Measurements from ENCODE around the gene GRK4. TPM values are rescaled to one million over a fixed set of nuclear protein-coding genes. Genes with fewer than 3 reads are reported as not detected.

The GRK4 gene
- total RNA-seq, 4 donors from 2014 or later = 1.0 to 9.4 (median 6.0) TPM; not detected in 1

DNA sequence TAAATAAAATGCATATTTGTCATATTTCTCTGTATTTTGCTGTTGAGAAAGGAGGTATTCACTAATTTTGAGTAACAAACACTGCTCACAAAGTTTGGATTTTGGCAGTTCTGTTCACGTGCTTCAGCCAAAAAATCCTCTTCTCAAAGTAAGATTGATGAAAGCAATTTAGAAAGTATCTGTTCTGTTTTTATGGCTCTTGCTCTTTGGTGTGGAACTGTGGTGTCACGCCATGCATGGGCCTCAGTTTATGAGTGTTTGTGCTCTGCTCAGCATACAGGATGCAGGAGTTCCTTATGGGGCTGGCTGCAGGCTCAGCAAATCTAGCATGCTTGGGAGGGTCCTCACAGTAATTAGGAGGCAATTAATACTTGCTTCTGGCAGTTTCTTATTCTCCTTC lies 114.4 kb downstream of the GRK4 start:
- Histone ChIP-seq H3K27me3 (no peaks in the 10 kb centered on the region), H3K27ac (no peak overlapping the region), H3K4me1 (peaks cover 0 to 7% of the 10 kb centered on the region in 2 donors), H3K36me3 (no peaks in the 10 kb centered on the region), H3K4me3 (no peak overlapping the region), H3K9me3 (no peaks in the 10 kb centered on the region)
- intact Hi-C loops (cut with DNase I; ENCODE audit: low total_unique reads) = no loop called here
- TF ChIP-seq, protein P1, sequence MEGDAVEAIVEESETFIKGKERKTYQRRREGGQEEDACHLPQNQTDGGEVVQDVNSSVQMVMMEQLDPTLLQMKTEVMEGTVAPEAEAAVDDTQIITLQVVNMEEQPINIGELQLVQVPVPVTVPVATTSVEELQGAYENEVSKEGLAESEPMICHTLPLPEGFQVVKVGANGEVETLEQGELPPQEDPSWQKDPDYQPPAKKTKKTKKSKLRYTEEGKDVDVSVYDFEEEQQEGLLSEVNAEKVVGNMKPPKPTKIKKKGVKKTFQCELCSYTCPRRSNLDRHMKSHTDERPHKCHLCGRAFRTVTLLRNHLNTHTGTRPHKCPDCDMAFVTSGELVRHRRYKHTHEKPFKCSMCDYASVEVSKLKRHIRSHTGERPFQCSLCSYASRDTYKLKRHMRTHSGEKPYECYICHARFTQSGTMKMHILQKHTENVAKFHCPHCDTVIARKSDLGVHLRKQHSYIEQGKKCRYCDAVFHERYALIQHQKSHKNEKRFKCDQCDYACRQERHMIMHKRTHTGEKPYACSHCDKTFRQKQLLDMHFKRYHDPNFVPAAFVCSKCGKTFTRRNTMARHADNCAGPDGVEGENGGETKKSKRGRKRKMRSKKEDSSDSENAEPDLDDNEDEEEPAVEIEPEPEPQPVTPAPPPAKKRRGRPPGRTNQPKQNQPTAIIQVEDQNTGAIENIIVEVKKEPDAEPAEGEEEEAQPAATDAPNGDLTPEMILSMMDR (IDR thresholded peaks at IDR 0.05) = no peak
- no peak for TF ChIP-seq POLR2A (IDR thresholded peaks at IDR 0.05)
- no peak for DNase-seq

DNA sequence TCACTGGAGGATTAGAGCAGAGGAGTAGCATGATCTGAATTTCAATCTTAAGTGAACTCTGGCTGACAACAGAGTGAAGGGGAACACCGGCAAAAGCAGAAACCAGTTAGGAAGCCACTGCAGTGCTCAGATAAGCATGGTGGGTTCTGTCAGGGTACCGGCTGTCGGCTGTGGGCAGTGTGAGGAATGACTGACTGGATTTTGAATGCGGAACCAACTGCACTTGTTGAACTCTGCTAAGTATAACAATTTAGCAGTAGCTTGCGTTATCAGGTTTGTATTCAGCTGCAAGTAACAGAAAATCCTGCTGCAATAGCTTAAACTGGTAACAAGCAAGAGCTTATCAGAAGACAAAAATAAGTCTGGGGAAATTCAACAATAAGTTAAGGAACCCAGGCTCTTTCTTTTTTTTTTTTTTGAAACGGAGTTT lies 116.3 kb downstream of the GRK4 start:
- intact Hi-C loops (cut with DNase I; ENCODE audit: low total_unique reads) = no loop called here
- TF ChIP-seq POLR2A (IDR thresholded peaks at IDR 0.05) = no peak
- TF ChIP-seq, protein P1 (IDR thresholded peaks at IDR 0.05) = no peak
- no peaks in the 10 kb centered on the region for H3K9me3 ChIP-seq

DNA sequence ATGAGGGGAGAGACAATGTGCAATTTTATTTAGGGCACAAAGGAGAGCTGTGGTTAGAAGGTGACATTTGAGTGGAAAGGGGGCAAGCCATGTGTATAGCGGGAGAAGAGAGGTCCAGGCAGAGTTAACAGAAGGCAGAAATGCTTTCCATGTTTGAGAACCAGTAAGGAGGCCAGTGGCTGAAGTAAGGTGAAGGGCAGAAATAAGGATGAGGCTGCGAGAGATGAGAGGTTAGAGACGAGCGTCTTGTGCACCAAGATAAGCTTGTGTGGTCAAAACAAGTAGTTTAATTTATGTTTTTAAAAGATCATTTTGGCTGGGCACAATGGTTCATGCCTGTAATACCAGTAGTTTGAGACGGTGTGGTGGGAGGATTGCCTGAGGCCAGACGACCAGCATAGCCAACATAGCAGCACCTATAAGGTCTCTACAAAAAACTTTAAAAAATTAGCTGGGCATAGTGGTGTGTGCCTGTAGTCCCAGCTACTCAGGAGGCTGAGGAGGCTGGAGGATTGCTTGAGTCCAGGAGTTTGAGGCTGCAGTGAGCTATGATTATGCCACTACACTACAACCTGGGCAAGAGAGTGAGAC lies 119.6 kb downstream of the GRK4 start:
- Histone ChIP-seq H3K36me3 (no peaks in the 10 kb centered on the region), H3K27ac (no peak overlapping the region), H3K27me3 (no peaks in the 10 kb centered on the region), H3K9me3 (no peaks in the 10 kb centered on the region), H3K4me3 (no peak overlapping the region), H3K4me1 (no peaks in the 10 kb centered on the region)
- TF ChIP-seq POLR2A (IDR thresholded peaks at IDR 0.05) = no peak
- TF ChIP-seq, protein P1 (IDR thresholded peaks at IDR 0.05) = no peak
- no peak for DNase-seq
- intact Hi-C loops (cut with DNase I; ENCODE audit: low total_unique reads) = no loop called here

More for the DNA sequence above, 116.3 kb downstream of the GRK4 start:
- Histone ChIP-seq H3K27me3 (no peaks in the 10 kb centered on the region), H3K36me3 (no peaks in the 10 kb centered on the region), H3K27ac (no peak overlapping the region), H3K4me3 (no peak overlapping the region), H3K4me1 (peaks cover 0 to 7% of the 10 kb centered on the region in 2 donors)
- no peak for DNase-seq

DNA sequence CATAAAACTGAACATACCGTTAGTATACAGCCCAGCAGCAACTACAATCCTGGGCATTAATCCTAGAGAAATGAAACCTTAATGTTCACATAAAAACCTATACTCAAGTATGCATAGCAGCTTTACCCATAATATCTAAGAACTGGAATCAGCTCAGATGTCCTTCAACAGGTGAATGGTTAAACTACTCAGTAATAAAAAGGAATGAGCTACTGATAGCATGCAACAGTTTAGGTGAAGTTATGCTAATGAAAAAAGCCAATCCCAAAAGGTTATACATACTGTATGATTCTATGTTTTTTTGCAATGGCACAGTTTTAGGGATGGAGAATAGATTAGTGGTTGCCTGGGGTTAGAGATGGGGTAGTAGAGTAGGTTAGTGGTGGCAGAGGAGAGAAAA lies 120.4 kb downstream of the GRK4 start:
- no peak for TF ChIP-seq POLR2A (IDR thresholded peaks at IDR 0.05)
- TF ChIP-seq, protein P1 (IDR thresholded peaks at IDR 0.05) = no peak
- Histone ChIP-seq H3K36me3 (no peaks in the 10 kb centered on the region), H3K4me1 (no peaks in the 10 kb centered on the region), H3K9me3 (no peaks in the 10 kb centered on the region), H3K4me3 (no peak overlapping the region), H3K27ac (no peak overlapping the region), H3K27me3 (no peaks in the 10 kb centered on the region)
- intact Hi-C loops (cut with DNase I; ENCODE audit: low total_unique reads) = no loop called here
- DNase-seq = no peak

DNA sequence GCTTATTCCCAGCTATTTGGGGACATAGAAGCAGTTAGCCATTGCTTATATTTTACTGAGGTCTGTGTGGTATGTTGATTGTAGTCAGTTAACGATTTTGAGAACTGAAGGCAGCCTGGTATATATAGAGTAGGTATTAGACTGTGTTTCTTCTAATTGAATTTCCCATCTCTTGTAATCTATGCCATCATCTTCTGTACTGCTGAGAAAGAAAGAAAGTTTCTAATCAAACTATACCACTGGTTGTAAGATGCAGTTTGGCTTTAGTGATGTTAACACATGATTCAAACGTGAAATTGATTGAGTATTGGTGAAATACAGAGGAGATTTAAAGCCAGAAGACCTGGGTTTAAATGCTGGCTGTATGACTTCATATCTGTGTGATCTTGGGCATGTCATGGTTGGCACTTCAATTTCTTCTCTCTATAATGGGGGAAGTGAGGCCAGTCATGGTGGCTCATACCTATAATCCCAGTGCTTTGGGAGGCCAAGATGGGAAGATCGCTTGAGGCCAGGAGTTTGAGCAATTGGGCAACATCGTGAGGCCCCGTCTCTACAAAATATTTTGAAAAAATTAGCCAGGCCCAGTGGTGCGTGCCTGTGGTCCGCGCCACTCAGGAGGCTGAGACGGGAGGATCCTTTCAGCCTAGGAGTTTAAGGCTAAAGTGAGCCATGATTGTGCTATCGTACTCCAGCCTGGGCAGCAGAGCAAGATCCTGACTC lies 122.7 kb downstream of the GRK4 start:
- DNase-seq = no peak
- no peak overlapping the region for H3K27ac ChIP-seq
- no peaks in the 10 kb centered on the region for H3K4me1 ChIP-seq
- no peak overlapping the region for H3K4me3 ChIP-seq
- H3K9me3 ChIP-seq = no peaks in the 10 kb centered on the region
- no peaks in the 10 kb centered on the region for H3K27me3 ChIP-seq
- no peaks in the 10 kb centered on the region for H3K36me3 ChIP-seq
- intact Hi-C loops (cut with DNase I; ENCODE audit: low total_unique reads) = no loop called here
- TF ChIP-seq POLR2A (IDR thresholded peaks at IDR 0.05) = no peak
- TF ChIP-seq, protein P1 (IDR thresholded peaks at IDR 0.05) = no peak
